ENCODE results near the gene EFTUD2.

The EFTUD2 gene

DNA sequence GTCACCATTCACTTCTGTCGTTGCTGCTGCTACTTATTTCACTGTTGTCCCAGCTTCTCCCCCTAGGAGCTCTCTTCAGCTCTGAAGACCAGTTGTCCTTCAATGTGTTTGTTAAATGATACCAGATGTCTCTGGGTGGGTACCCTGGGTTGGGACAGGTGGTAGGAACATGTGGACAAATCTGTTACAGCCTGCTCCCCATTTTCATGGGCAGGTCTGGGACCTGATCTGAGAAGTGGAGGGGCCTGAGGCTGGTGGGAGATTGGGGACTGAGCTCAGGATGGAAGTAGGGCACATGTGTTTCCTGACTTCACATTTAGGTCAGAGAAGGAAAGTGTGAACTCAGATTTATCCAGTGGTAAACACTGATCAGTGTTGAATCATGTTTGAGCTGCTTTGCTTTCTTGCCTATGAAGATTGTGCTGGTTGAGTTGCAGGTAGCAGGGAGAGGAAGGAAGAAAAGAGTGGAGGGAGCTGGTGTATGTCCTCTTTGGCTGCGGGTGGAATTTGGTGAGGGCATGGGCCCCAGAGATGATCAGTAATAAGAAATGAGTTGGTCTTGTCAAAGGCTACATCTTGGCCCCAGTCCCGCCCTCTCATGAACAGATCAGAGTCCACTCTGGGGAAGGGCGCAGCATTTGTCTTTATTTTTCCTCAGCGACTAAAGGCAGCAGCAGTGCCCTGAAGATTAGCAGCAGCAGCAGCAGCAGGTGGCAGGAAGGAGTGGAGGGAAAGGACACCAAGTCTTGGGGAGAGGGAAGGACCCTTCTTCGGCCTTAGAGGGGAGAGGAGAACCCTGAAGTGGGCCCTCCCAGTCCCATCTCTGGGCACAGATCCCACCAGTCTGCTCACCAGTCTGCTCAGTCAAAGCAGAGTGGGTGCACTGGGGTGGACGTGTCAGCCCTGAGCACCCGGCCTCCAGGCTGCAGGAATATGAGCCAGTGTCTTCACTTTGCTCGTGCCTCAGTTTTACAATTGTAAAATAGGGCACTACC, 6.1 kb upstream of the EFTUD2 start:
- H3K4me2 ChIP-seq (ENCODE audit: low read length): no peak overlapping the region
- H3K4me3 ChIP-seq (ENCODE audit: low read length): no peak overlapping the region
- no peak overlapping the region for H3K9ac ChIP-seq (ENCODE audit: low read length)
- H2AFZ ChIP-seq (ENCODE audit: low read depth, low read length): no peak overlapping the region
- H3K36me3 ChIP-seq (replicated peaks; ENCODE audit: low read depth, low read length): no peaks in the 10 kb centered on the region
- no peaks in the 10 kb centered on the region for H4K20me1 ChIP-seq (ENCODE audit: insufficient read depth, low read length)
- H3K27ac ChIP-seq (ENCODE audit: low read length): no peak overlapping the region
- H3K9me3 ChIP-seq (ENCODE audit: insufficient read depth, low read length): no peaks in the 10 kb centered on the region
- TF ChIP-seq EZH2phosphoT487 (IDR thresholded peaks at IDR 0.05; ENCODE audit: low read depth): no peak
- no peak for TF ChIP-seq CTCF (IDR thresholded peaks at IDR 0.05; ENCODE audit: low read depth, low read length)
- no peaks in the 10 kb centered on the region for H3K79me2 ChIP-seq (ENCODE audit: low read length)
- peaks cover 6% of the 10 kb centered on the region; the same call in 1 of the 2 replicates for H3K4me1 ChIP-seq (ENCODE audit: low read length)
- peaks cover 5% of the 10 kb centered on the region; the same call in 1 of the 2 replicates for H3K27me3 ChIP-seq (ENCODE audit: low read depth, low read length)

DNA sequence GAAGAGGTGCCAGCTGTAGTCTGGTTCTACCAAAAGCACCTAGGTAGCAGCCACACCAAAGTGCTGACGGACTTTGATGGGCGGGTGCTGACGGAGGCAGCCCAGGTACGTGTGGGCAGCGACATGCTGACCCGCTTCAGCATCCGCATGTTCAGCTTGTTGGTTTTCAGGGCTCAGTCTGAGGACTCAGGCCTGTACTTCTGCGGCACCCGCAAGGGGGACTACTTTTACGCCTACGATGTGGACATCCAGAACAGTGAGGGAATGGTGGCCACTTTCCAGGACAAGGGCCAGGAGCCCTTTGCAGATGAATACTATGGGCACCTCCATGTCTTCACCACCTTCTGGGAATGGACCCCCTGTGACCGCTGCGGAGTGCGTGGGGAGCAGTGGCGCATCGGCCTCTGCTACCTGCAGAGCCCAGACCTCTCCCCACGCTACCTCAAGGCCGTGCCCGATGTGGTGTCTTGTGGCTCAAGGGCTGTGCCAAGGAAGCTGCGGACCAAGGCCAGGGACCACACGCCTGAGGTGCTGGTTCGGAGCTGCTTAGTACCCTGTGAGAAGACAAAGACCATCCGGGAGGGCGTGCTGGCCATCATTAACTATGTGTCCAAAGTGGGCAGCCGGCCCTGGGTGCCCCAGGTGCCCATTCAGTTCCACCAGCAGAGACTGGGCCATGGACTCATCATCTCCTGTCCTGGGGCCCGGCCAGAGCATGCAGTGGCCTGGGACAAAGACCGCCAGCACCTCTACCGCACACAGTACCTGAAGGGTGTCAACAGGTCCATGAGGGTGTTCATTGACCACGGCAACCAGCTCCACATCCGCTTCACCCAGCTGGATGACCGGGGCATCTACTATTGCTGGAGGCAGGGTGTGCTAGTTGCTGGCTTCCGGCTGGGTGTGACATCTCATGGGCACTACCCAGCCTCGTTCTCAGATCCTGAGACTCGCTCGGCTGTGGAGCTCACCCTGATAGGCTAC, 5.0 kb upstream of the EFTUD2 start:
- no peaks in the 10 kb centered on the region for H3K79me2 ChIP-seq (ENCODE audit: low read length)
- H4K20me1 ChIP-seq (ENCODE audit: insufficient read depth, low read length): no peaks in the 10 kb centered on the region
- no peak overlapping the region for H3K4me3 ChIP-seq (ENCODE audit: low read length)
- peaks cover 5% of the 10 kb centered on the region; the same call in 1 of the 2 replicates for H3K27me3 ChIP-seq (ENCODE audit: low read depth, low read length)
- no peaks in the 10 kb centered on the region for H3K36me3 ChIP-seq (replicated peaks; ENCODE audit: low read depth, low read length)
- no peak overlapping the region for H3K9ac ChIP-seq (ENCODE audit: low read length)
- H2AFZ ChIP-seq (ENCODE audit: low read depth, low read length): no peak overlapping the region
- TF ChIP-seq EZH2phosphoT487 (IDR thresholded peaks at IDR 0.05; ENCODE audit: low read depth): no peak
- TF ChIP-seq CTCF (IDR thresholded peaks at IDR 0.05; ENCODE audit: low read depth, low read length): no peak
- no peak overlapping the region for H3K27ac ChIP-seq (ENCODE audit: low read length)
- H3K9me3 ChIP-seq (ENCODE audit: insufficient read depth, low read length): no peaks in the 10 kb centered on the region
- H3K4me1 ChIP-seq (ENCODE audit: low read length): peaks cover 11% of the 10 kb centered on the region; the same call in 1 of the 2 replicates
- no peak overlapping the region for H3K4me2 ChIP-seq (ENCODE audit: low read length)

GRCh38 chr17:44903012-44903685, 3.9 kb upstream of the EFTUD2 start:
- TF ChIP-seq CTCF (IDR thresholded peaks at IDR 0.05; ENCODE audit: low read depth, low read length) (no peak), EZH2phosphoT487 (IDR thresholded peaks at IDR 0.05; ENCODE audit: low read depth) (no peak)
- Histone ChIP-seq H3K27me3 (ENCODE audit: low read depth, low read length) (peaks cover 5% of the 10 kb centered on the region; the same call in 1 of the 2 replicates), H3K27ac (ENCODE audit: low read length) (no peak overlapping the region), H3K79me2 (ENCODE audit: low read length) (peaks cover 11% of the 10 kb centered on the region), H3K36me3 (replicated peaks; ENCODE audit: low read depth, low read length) (no peaks in the 10 kb centered on the region), H4K20me1 (ENCODE audit: insufficient read depth, low read length) (no peaks in the 10 kb centered on the region), H3K9ac (ENCODE audit: low read length) (no peak overlapping the region), H3K4me1 (ENCODE audit: low read length) (peaks cover 10% of the 10 kb centered on the region; the same call in 1 of the 2 replicates), H2AFZ (ENCODE audit: low read depth, low read length) (no peak overlapping the region), H3K4me2 (ENCODE audit: low read length) (no peak overlapping the region), H3K4me3 (ENCODE audit: low read length) (no peak overlapping the region), H3K9me3 (ENCODE audit: insufficient read depth, low read length) (no peaks in the 10 kb centered on the region)

Measured in OCI-LY3 (cell line).